Measurements from ENCODE around the gene EXOC6B. TPM values are rescaled to one million over a fixed set of nuclear protein-coding genes. Genes with fewer than 3 reads are reported as not detected.

Gene EXOC6B
- total RNA-seq, 4 donors from 2014 or later = 21.0 to 57.7 (median 36.1) TPM

DNA sequence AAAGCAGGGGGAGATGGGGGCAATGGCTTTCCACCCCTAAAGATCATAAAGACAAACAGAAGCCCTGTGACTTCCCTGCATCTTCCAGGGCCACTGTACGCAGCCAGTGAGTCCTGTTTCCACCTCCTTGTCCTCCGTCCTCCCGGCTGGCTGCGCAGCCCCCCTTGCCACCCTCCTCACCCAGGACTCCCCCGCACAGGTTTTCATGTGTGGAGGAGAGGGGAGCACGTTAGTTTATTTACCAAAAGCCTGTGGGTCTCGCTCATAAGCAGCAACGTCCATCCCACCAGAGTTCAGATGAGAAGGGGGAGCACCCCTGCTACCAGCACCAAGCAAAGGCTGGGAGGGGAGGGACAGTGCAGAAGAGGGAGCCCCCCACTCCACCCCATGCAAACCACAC lies 689.9 kb downstream of the EXOC6B start:
- intact Hi-C loops (cut with DNase I) = no loop called here
- H3K9me3 ChIP-seq = no peaks in the 10 kb centered on the region
- peaks cover 0 to 32% (median 11%) of the 10 kb centered on the region in 3 donors for H3K4me1 ChIP-seq
- WGBS, 2 donors = 83 to 88% methylated on average over 1 to 4 of the region's 8 CpGs
- H3K4me3 ChIP-seq = no peak overlapping the region
- H3K27ac ChIP-seq = no peak overlapping the region
- peaks cover 0 to 29% (median 0%) of the 10 kb centered on the region in 3 donors for H3K36me3 ChIP-seq
- H3K27me3 ChIP-seq = peaks cover 0 to 7% (median 0%) of the 10 kb centered on the region in 4 donors
- DNase-seq = no peak
- TF ChIP-seq POLR2A (IDR thresholded peaks at IDR 0.05) = no peak
- TF ChIP-seq, protein P1, sequence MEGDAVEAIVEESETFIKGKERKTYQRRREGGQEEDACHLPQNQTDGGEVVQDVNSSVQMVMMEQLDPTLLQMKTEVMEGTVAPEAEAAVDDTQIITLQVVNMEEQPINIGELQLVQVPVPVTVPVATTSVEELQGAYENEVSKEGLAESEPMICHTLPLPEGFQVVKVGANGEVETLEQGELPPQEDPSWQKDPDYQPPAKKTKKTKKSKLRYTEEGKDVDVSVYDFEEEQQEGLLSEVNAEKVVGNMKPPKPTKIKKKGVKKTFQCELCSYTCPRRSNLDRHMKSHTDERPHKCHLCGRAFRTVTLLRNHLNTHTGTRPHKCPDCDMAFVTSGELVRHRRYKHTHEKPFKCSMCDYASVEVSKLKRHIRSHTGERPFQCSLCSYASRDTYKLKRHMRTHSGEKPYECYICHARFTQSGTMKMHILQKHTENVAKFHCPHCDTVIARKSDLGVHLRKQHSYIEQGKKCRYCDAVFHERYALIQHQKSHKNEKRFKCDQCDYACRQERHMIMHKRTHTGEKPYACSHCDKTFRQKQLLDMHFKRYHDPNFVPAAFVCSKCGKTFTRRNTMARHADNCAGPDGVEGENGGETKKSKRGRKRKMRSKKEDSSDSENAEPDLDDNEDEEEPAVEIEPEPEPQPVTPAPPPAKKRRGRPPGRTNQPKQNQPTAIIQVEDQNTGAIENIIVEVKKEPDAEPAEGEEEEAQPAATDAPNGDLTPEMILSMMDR (IDR thresholded peaks at IDR 0.05) = no peak

DNA sequence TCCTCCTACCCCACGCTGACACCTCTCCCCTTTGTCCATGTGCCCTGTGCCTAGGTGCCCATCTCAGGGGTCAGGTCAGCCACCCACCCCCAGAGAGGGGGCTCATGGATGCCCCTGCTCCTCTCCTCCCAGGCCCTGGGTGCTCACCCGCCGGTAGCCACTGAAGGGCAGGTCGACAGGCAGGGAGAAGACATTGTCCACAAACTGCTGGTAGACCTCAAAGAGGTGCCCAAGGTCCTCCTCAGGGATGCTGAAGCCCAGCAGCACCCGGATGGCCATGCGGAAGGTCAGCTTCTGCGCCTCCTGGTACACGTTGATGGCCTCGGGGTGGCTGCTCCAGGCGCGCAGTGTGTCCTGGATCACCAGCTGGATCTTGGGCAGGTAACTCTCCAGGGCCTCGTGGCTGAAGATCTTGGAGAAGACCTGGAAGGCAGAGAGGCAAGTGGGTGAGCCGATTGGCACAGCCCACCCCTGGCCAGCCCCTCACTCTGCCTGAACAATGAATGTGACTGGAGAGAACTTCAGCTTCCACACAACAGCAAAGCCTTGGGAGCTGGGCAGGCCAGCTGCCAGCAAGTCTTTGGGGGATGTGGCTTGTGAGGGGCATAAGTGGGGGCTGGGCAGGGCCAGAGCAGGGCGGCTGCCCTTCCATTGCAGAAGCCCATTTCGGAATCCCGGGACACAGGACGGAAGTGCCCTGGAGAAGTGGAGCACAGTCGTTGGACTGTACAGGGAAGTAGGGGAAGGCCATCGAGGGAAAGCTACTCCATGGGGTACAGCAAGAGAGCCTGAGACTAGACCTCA lies 690.6 kb downstream of the EXOC6B start:
- Histone ChIP-seq H3K9me3 (no peaks in the 10 kb centered on the region), H3K27me3 (peaks cover 0 to 9% (median 0%) of the 10 kb centered on the region in 4 donors), H3K36me3 (peaks cover 0 to 29% (median 0%) of the 10 kb centered on the region in 3 donors), H3K4me1 (peaks cover 0 to 39% (median 12%) of the 10 kb centered on the region in 3 donors), H3K27ac (no peak overlapping the region), H3K4me3 (no peak overlapping the region)
- TF ChIP-seq, protein P1 (IDR thresholded peaks at IDR 0.05) = no peak
- TF ChIP-seq POLR2A (IDR thresholded peaks at IDR 0.05) = no peak
- DNase-seq = no peak
- 67 to 76% methylated on average over 1 to 6 of the region's 19 CpGs for WGBS, 2 donors
- intact Hi-C loops (cut with DNase I) = no loop called here

DNA sequence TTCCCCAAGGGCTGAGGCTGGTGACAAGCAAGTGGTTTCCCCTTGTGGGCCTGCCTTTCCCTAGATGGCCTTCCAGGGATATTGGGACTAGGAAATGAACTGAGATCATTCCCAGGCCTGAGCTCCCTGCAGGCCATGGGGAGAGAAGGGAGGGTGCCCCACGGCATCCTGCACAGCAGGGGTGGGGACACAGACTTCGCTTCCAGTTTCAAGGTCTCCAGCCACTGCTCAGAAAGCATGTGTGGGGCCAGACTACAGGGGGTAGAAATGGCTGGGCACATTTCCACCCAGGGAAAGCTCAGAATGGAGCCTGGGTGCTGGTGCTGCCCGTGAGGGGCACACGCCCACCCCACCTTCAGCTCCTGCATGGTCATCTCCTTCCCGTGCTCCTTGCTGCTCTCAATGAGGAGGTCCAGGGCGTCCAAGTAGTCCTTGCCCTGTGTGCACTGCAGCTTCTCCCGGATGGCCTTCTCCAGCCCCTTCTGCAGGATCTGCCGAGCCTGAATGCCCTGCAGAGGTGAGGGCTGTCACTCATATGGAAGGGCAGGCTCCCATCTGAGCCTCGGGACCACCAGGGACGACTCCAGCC lies 691.3 kb downstream of the EXOC6B start:
- Histone ChIP-seq H3K9me3 (no peaks in the 10 kb centered on the region), H3K27ac (no peak overlapping the region), H3K4me1 (peaks cover 0 to 46% (median 16%) of the 10 kb centered on the region in 3 donors), H3K27me3 (peaks cover 0 to 9% (median 0%) of the 10 kb centered on the region in 4 donors), H3K4me3 (no peak overlapping the region), H3K36me3 (peaks cover 0 to 29% (median 0%) of the 10 kb centered on the region in 3 donors)
- no peak for TF ChIP-seq POLR2A (IDR thresholded peaks at IDR 0.05)
- TF ChIP-seq, protein P1 (IDR thresholded peaks at IDR 0.05) = no peak
- intact Hi-C loops (cut with DNase I) = no loop called here
- 65 to 84% methylated on average over 7 to 8 of the region's 10 CpGs for WGBS, 2 donors
- no peak for DNase-seq

DNA sequence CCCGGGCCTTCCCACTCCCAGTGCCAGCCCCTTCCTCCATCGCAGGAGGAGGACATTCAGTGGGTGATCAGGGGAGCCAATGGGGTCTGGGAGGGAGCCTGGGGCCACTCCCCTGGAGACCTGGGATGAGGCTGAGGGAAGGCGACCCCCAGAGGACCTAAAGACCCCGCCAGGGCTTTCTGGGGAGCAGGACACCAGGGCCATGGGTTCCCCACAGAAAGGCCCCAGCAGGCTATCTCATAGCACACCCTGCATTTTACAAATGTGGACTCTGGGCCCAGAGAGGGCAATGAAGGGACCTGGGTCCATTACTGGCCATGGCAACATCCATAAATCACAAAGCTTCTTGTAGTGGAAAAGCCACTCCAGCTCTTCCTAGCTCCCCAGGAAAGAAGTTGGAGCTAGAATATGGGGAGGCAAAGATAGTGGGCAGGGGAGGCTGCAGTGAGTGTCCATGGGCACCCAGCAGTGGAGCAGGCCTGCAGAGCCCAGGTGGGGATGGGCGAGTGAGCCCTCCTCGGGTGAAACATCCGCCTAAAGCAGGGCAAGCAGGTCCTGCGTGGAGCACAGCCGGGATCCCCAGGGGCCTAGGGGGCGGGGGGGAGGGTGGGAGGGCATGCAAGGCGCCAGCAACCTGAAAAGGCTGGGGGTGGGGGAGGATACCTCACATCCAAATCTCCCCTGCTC lies 692.0 kb downstream of the EXOC6B start:
- peaks cover 0 to 29% (median 0%) of the 10 kb centered on the region in 3 donors for H3K36me3 ChIP-seq
- H3K27ac ChIP-seq = no peak overlapping the region
- TF ChIP-seq, protein P1 (IDR thresholded peaks at IDR 0.05) = no peak
- TF ChIP-seq POLR2A (IDR thresholded peaks at IDR 0.05) = no peak
- no peaks in the 10 kb centered on the region for H3K9me3 ChIP-seq
- 83% methylated on average over 1 of the region's 11 CpGs; no CpG with 5 or more reads in 1 of the 2 donors for WGBS, 2 donors
- no peak for DNase-seq
- H3K4me1 ChIP-seq = peaks cover 0 to 43% (median 16%) of the 10 kb centered on the region in 3 donors
- H3K27me3 ChIP-seq = peaks cover 0 to 9% (median 0%) of the 10 kb centered on the region in 4 donors
- no peak overlapping the region for H3K4me3 ChIP-seq
- intact Hi-C loops (cut with DNase I) = no loop called here

Measured in esophagus squamous epithelium (tissue), 5 donors.